ENCODE measurements around the gene CXCL16. TPM values are rescaled to one million over a fixed set of nuclear protein-coding genes. Genes with fewer than 3 reads are reported as not detected.
A peak's percentile ranks its signal among the peaks of the same experiment; 100 is the strongest.
"Not testable (repeated sequence)": the region's sequence is repeated elsewhere in the genome, so short reads cannot be mapped to it uniquely, and the experiment has no call there.

CXCL16 gene
- total RNA-seq, 6 experiments from 2014 or later, result 13.3 to 69.6 (median 31.3) TPM

DNA sequence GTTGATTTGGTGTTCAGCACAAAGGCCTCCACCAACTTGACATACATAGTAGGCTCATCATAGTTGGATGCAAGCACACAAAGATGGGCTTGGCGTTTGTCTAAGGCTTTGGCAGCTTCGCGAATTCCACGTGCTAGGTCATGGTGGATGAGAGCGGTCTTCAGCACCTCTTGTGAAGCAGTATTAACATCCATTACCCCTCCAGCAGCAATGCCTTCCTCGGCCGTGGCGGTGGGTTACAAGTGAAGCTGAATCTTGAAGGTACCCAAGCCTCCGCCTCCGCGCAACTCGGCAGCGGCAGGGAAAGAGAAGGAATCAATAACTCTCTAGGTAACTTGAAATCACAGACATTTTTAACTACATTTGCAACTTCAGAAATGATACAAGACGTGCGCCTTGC, 34.7 kb downstream of the CXCL16 start:
- no peaks in the 10 kb centered on the region for H3K27me3 ChIP-seq
- intact Hi-C loops (cut with DNase I), result loop anchor here (10.0 kb wide), 2 partner anchors 130 to 180 kb away; no protein-coding TSS in a partner anchor
- no peak overlapping the region for H3K27ac ChIP-seq
- H3K4me3 ChIP-seq, result no peak overlapping the region
- peaks cover 0 to 7% (median 3%) of the 10 kb centered on the region in 4 donors for H3K4me1 ChIP-seq
- DNase-seq (no peak), ATAC-seq (no peak)
- no peaks in the 10 kb centered on the region for H3K9me3 ChIP-seq
- no peaks in the 10 kb centered on the region for H3K36me3 ChIP-seq
- no peak for TF ChIP-seq POLR2A (IDR thresholded peaks at IDR 0.05)
- TF ChIP-seq, protein P1, sequence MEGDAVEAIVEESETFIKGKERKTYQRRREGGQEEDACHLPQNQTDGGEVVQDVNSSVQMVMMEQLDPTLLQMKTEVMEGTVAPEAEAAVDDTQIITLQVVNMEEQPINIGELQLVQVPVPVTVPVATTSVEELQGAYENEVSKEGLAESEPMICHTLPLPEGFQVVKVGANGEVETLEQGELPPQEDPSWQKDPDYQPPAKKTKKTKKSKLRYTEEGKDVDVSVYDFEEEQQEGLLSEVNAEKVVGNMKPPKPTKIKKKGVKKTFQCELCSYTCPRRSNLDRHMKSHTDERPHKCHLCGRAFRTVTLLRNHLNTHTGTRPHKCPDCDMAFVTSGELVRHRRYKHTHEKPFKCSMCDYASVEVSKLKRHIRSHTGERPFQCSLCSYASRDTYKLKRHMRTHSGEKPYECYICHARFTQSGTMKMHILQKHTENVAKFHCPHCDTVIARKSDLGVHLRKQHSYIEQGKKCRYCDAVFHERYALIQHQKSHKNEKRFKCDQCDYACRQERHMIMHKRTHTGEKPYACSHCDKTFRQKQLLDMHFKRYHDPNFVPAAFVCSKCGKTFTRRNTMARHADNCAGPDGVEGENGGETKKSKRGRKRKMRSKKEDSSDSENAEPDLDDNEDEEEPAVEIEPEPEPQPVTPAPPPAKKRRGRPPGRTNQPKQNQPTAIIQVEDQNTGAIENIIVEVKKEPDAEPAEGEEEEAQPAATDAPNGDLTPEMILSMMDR (IDR thresholded peaks at IDR 0.05), result no peak
- 95% methylated on average over 12 of the region's 15 CpGs for WGBS (ENCODE audit: insufficient coverage, low coverage, low lambda C conversion rate, missing lambda C conversion rate)

GRCh38 chr17:4704574-4704907, 35.2 kb downstream of the CXCL16 start:
- not testable (repeated sequence) for H3K27me3 ChIP-seq, H3K36me3 ChIP-seq, ATAC-seq, H3K4me1 ChIP-seq, DNase-seq, H3K9me3 ChIP-seq
- intact Hi-C loops (cut with DNase I), result loop anchor here (10.0 kb wide), 2 partner anchors 130 to 180 kb away; no protein-coding TSS in a partner anchor
- Histone ChIP-seq H3K4me3 (peak overlapping the region; percentile 94 to 97 (median 96)), H3K27ac (peak overlapping the region in 1 of 3 donors; percentile 61)
- WGBS (ENCODE audit: insufficient coverage, low coverage, low lambda C conversion rate, missing lambda C conversion rate), result 48% methylated on average over 2 of the region's 14 CpGs

DNA sequence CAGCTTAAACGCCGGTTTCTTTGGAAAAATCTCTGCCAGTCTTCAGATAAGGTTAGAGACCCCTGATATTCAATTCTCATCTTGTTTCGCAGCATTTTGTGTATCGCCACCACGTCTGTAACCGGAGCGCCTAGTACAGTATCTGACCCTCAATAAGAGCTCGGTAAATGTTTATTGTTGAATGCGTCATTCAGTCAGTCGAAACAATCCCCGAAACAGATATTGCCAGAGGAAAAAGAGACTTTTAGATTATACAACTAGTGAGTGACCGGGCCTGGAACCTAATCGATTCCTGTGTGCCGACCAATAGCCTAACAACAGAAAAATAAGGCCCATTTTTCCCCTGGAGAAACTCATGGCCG, 36.4 kb downstream of the CXCL16 start:
- TF ChIP-seq POLR2A (IDR thresholded peaks at IDR 0.05), result no peak
- TF ChIP-seq, protein P1 (IDR thresholded peaks at IDR 0.05), result no peak
- Histone ChIP-seq H3K9me3 (no peaks in the 10 kb centered on the region), H3K4me1 (peaks cover 0 to 7% (median 3%) of the 10 kb centered on the region in 4 donors), H3K36me3 (no peaks in the 10 kb centered on the region), H3K27me3 (no peaks in the 10 kb centered on the region), H3K27ac (peak overlapping the region in 2 of 3 donors; percentile 37 to 65), H3K4me3 (peak overlapping the region; percentile 94 to 97 (median 96))
- intact Hi-C loops (cut with DNase I), result loop anchor here (10.0 kb wide), 2 partner anchors 129 to 181 kb away; no protein-coding TSS in a partner anchor
- ATAC-seq (no peak), DNase-seq (no peak)
- 5% methylated on average over 14 of the region's 15 CpGs for WGBS (ENCODE audit: insufficient coverage, low coverage, low lambda C conversion rate, missing lambda C conversion rate)

- Histone ChIP-seq H3K27me3 (no peaks in the 10 kb centered on the region), H3K4me3 (no peak overlapping the region), H3K4me1 (peaks cover 0 to 7% (median 3%) of the 10 kb centered on the region in 4 donors), H3K27ac (no peak overlapping the region), H3K36me3 (no peaks in the 10 kb centered on the region), H3K9me3 (no peaks in the 10 kb centered on the region)
- intact Hi-C loops (cut with DNase I), result loop anchor here (10.0 kb wide), 2 partner anchors 126 to 184 kb away; no protein-coding TSS in a partner anchor
- WGBS (ENCODE audit: insufficient coverage, low coverage, low lambda C conversion rate, missing lambda C conversion rate), result 91% methylated on average over 1 of the region's 1 CpG
- ATAC-seq (no peak), DNase-seq (no peak)
- TF ChIP-seq, protein P1 (IDR thresholded peaks at IDR 0.05), result no peak
These were observed 38.6 kb downstream of the CXCL16 start for GRCh38 chr17:4701116-4701515.

GRCh38 chr17:4699401-4700056, 40.2 kb downstream of the CXCL16 start:
- ATAC-seq, result peak in 3 of 4 donors; percentile 51 to 66 (median 60)
- not testable (repeated sequence) for H3K36me3 ChIP-seq, H3K4me3 ChIP-seq, H3K27me3 ChIP-seq, DNase-seq, H3K4me1 ChIP-seq, H3K9me3 ChIP-seq
- TF ChIP-seq, protein P1 (IDR thresholded peaks at IDR 0.05), result peak; percentile 23 to 46 (median 31)
- H3K27ac ChIP-seq, result peak overlapping the region in 1 of 3 donors; percentile 12
- 59% methylated on average over 10 of the region's 13 CpGs for WGBS (ENCODE audit: insufficient coverage, low coverage, low lambda C conversion rate, missing lambda C conversion rate)
- intact Hi-C loops (cut with DNase I), result loop anchor here (10.0 kb wide), 2 partner anchors 125 to 185 kb away; no protein-coding TSS in a partner anchor

Data from right lobe of liver (tissue), 6 donors.